ENCODE measurements around the gene DLG5. TPM values are rescaled to one million over a fixed set of nuclear protein-coding genes. Genes with fewer than 3 reads are reported as not detected.

DLG5 gene
- total RNA-seq, 1 experiment from 2014 or later = 127 TPM

GRCh38 chr10:77809336-77809735 is 117.2 kb downstream of the DLG5 start:
- no peak for DNase-seq (ENCODE audit: unreplicated experiment)
- H3K36me3 Mint-ChIP-seq (ENCODE audit: insufficient read depth, unreplicated experiment) = peaks cover 100% of the 10 kb centered on the region
- H3K27ac Mint-ChIP-seq (ENCODE audit: low read depth, unreplicated experiment) = peak overlapping the region; percentile 35
- no TSS peak for BruUV-seq (replicated peaks)
- peaks cover 6% of the 10 kb centered on the region for H3K4me1 Mint-ChIP-seq (ENCODE audit: insufficient read depth, unreplicated experiment)
- intact Hi-C loops (cut with micrococcal nuclease) = no loop called here
- ChIA-PET CTCF (no interaction called here), POLR2A (interaction anchor here (0.9 to 1.7 kb wide), 3 partner anchors 10 to 17 kb away, joined by 3 to 7 read pairs (median 4); no protein-coding TSS in a partner anchor)
- H3K4me3 Mint-ChIP-seq (ENCODE audit: unreplicated experiment) = no peak overlapping the region
- TF ChIP-seq CTCF (IDR thresholded peaks at IDR 0.05; ENCODE audit: unreplicated experiment) = no peak
- H3K27me3 Mint-ChIP-seq (ENCODE audit: insufficient read depth, unreplicated experiment) = no peaks in the 10 kb centered on the region
- no peaks in the 10 kb centered on the region for H3K9me3 Mint-ChIP-seq (ENCODE audit: unreplicated experiment)

- POLR2A ChIA-PET = no interaction called here
- CTCF ChIA-PET = no interaction called here
- H3K4me1 Mint-ChIP-seq (ENCODE audit: insufficient read depth, unreplicated experiment) = peaks cover 6% of the 10 kb centered on the region
- DNase-seq (ENCODE audit: unreplicated experiment) = no peak
- intact Hi-C loops (cut with micrococcal nuclease) = no loop called here
- H3K9me3 Mint-ChIP-seq (ENCODE audit: unreplicated experiment) = no peaks in the 10 kb centered on the region
- TF ChIP-seq CTCF (IDR thresholded peaks at IDR 0.05; ENCODE audit: unreplicated experiment) = no peak
- no peak overlapping the region for H3K27ac Mint-ChIP-seq (ENCODE audit: low read depth, unreplicated experiment)
- peaks cover 100% of the 10 kb centered on the region for H3K36me3 Mint-ChIP-seq (ENCODE audit: insufficient read depth, unreplicated experiment)
- H3K27me3 Mint-ChIP-seq (ENCODE audit: insufficient read depth, unreplicated experiment) = no peaks in the 10 kb centered on the region
- BruUV-seq (replicated peaks) = no TSS peak
- H3K4me3 Mint-ChIP-seq (ENCODE audit: unreplicated experiment) = no peak overlapping the region
Observed at GRCh38 chr10:77807706-77808105, 118.8 kb downstream of the DLG5 start.

- ChIA-PET POLR2A (interaction anchor here (0.6 to 1.2 kb wide), 2 partner anchors 22 to 27 kb away, joined by 3 to 6 read pairs; no protein-coding TSS in a partner anchor), CTCF (interaction anchor here (0.5 kb wide), 2 partner anchors 11 to 12 kb away, joined by 3 to 4 read pairs; no protein-coding TSS in a partner anchor)
- Mint-ChIP-seq H3K27me3 (ENCODE audit: insufficient read depth, unreplicated experiment) (no peaks in the 10 kb centered on the region), H3K36me3 (ENCODE audit: insufficient read depth, unreplicated experiment) (peaks cover 100% of the 10 kb centered on the region), H3K4me3 (ENCODE audit: unreplicated experiment) (no peak overlapping the region), H3K4me1 (ENCODE audit: insufficient read depth, unreplicated experiment) (peaks cover 14% of the 10 kb centered on the region), H3K9me3 (ENCODE audit: unreplicated experiment) (no peaks in the 10 kb centered on the region), H3K27ac (ENCODE audit: low read depth, unreplicated experiment) (no peak overlapping the region)
- TF ChIP-seq CTCF (IDR thresholded peaks at IDR 0.05; ENCODE audit: unreplicated experiment) = no peak
- no TSS peak for BruUV-seq (replicated peaks)
- DNase-seq (ENCODE audit: unreplicated experiment) = no peak
- intact Hi-C loops (cut with micrococcal nuclease) = no loop called here
Observed at GRCh38 chr10:77806511-77807157, 119.9 kb downstream of the DLG5 start.

GRCh38 chr10:77805676-77806075 is 120.9 kb downstream of the DLG5 start:
- no peak for TF ChIP-seq CTCF (IDR thresholded peaks at IDR 0.05; ENCODE audit: unreplicated experiment)
- Mint-ChIP-seq H3K9me3 (ENCODE audit: unreplicated experiment) (no peaks in the 10 kb centered on the region), H3K36me3 (ENCODE audit: insufficient read depth, unreplicated experiment) (peaks cover 100% of the 10 kb centered on the region), H3K4me3 (ENCODE audit: unreplicated experiment) (no peak overlapping the region), H3K4me1 (ENCODE audit: insufficient read depth, unreplicated experiment) (peaks cover 19% of the 10 kb centered on the region), H3K27ac (ENCODE audit: low read depth, unreplicated experiment) (no peak overlapping the region), H3K27me3 (ENCODE audit: insufficient read depth, unreplicated experiment) (no peaks in the 10 kb centered on the region)
- intact Hi-C loops (cut with micrococcal nuclease) = no loop called here
- no peak for DNase-seq (ENCODE audit: unreplicated experiment)
- ChIA-PET POLR2A (interaction anchor here (1.2 to 1.4 kb wide), 2 partner anchors 9 to 21 kb away, joined by 3 read pairs; no protein-coding TSS in a partner anchor), CTCF (interaction anchor here (0.8 to 1.8 kb wide), 2 partner anchors 10 to 74 kb away, joined by 3 to 5 read pairs; no protein-coding TSS in a partner anchor)
- BruUV-seq (replicated peaks) = no TSS peak

Measured in MCF 10A (cell line).